Endothelial cell of umbilical vein (primary cell): ENCODE measurements around the gene MRPL38. TPM values are rescaled to one million over a fixed set of nuclear protein-coding genes. Genes with fewer than 3 reads are reported as not detected.

ENCODE experiments used
- BruUV-seq: library from RNA; stranded (reverse); fragments of 400-500 nt; replicated peaks from 2 replicates; lab custom pipeline; 2021; lab: Mats Ljungman, UMichigan
- CTCF ChIA-PET: fragments of 300-600, 350-600 bp; sonication (Branson Sonifier 250); formaldehyde crosslinking; loops from one replicate; lab custom pipeline; 2021; ENCODE audit warnings: antibody characterized with exemption, inconsistent platforms; lab: Charles Lee
- POLR2A ChIA-PET: fragments of 300-600, 350-600 bp; sonication (Branson Sonifier 250); formaldehyde crosslinking; loops from one replicate; lab custom pipeline; 2021; ENCODE audit warnings: antibody characterized with exemption, inconsistent platforms; lab: Charles Lee
- DNase-seq: peaks from one replicate; pipeline ENCODE4 v3.0.0-alpha.2; 2011; ENCODE audit warnings: low read depth, low spot score
- FAIRE-seq: peaks from 2 replicates; lab custom pipeline; 2011; peaks lifted over from hg19 to GRCh38; lab: Jason Lieb, UNC
- H2AFZ ChIP-seq: 2 replicates; pipeline ENCODE4 v1.6.0; 2012; ENCODE audit warnings: low read depth, low read length, control low read depth, inconsistent platforms
- H3K27ac ChIP-seq: 2 replicates; pipeline ENCODE4 v1.5.1; 2011; ENCODE audit warnings: low read depth, mild to moderate bottlenecking, control low read depth, low read length, moderate library complexity; ENCODE audit not compliant: insufficient read depth
- H3K27me3 ChIP-seq, 2 experiments: 2 replicates each; pipeline versions ENCODE4 v1.6.0 to v1.6.1; 2011; ENCODE audit warnings: low read length in 2 of 2, mixed read lengths in 1 of 2; ENCODE audit not compliant: control insufficient read depth in 2 of 2, insufficient read depth in 2 of 2
- H3K36me3 ChIP-seq, 2 experiments: 2 replicates in 1 of 2; 3 replicates in 1 of 2; pipeline ENCODE4 v1.5.1; 2011; ENCODE audit warnings: low read length in 2 of 2, mild to moderate bottlenecking in 1 of 2, moderate library complexity in 1 of 2; ENCODE audit not compliant: control insufficient read depth in 2 of 2, insufficient read depth in 2 of 2; ENCODE audit errors: extremely low read depth in 1 of 2
- H3K4me1 ChIP-seq: 3 replicates; pipeline ENCODE4 v1.5.1; 2011; ENCODE audit warnings: mild to moderate bottlenecking, low read length; ENCODE audit not compliant: control insufficient read depth, insufficient read depth; ENCODE audit errors: extremely low read depth
- H3K4me2 ChIP-seq: 2 replicates; pipeline ENCODE4 v1.6.1; 2011; ENCODE audit warnings: low read length, control low read depth, mixed read lengths; ENCODE audit not compliant: insufficient read depth
- H3K4me3 ChIP-seq, 3 experiments: fragments of 200-600 bp in 1 of 3; sonication (generic), shearing (Covaris generic) in 1 of 3; replicated peaks in 1 of 3; 2 replicates each; pipeline ENCODE4 v1.5.1; 2011 to 2016; ENCODE audit warnings: control low read depth in 3 of 3, low read length in 3 of 3, mild to moderate bottlenecking in 2 of 3, inconsistent platforms in 1 of 3, low read depth in 1 of 3, moderate library complexity in 1 of 3; ENCODE audit not compliant: insufficient read depth in 1 of 3
- H3K79me2 ChIP-seq: 2 replicates; pipeline ENCODE4 v1.6.0; 2012; ENCODE audit warnings: low read length, inconsistent platforms; ENCODE audit not compliant: control insufficient read depth, insufficient read depth
- H3K9ac ChIP-seq: replicated peaks from 2 replicates; pipeline ENCODE3; 2011; ENCODE audit warnings: low read length, control low read depth; ENCODE audit not compliant: insufficient read depth; ENCODE audit errors: extremely low read depth
- H3K9me1 ChIP-seq: replicated peaks from 3 replicates; pipeline ENCODE4 v1.6.0; 2011; ENCODE audit warnings: mild to moderate bottlenecking, low read length; ENCODE audit not compliant: control insufficient read depth, insufficient read depth; ENCODE audit errors: extremely low read depth
- H3K9me3 ChIP-seq: replicated peaks from 2 replicates; pipeline ENCODE4 v1.5.1; 2012; ENCODE audit warnings: low read length, inconsistent platforms; ENCODE audit not compliant: control insufficient read depth, insufficient read depth
- H4K20me1 ChIP-seq: replicated peaks from 2 replicates; pipeline ENCODE3; 2011; ENCODE audit warnings: mild to moderate bottlenecking, low read length; ENCODE audit not compliant: control insufficient read depth, insufficient read depth; ENCODE audit errors: extremely low read depth
- CTCF ChIP-seq, 2 donors: IDR thresholded peaks; 1 replicate in 1 of 2; 2 replicates in 1 of 2; pipeline ENCODE4 v1.5.1; 2011; ENCODE audit warnings: low read length in 2 of 2, mild to moderate bottlenecking in 2 of 2, moderate library complexity in 2 of 2, control low read depth in 1 of 2, inconsistent platforms in 1 of 2, low read depth in 1 of 2; ENCODE audit not compliant: insufficient read depth in 1 of 2; ENCODE audit errors: extremely low read depth in 1 of 2
- EZH2 ChIP-seq: IDR thresholded peaks from 2 replicates; pipeline ENCODE4 v1.6.1; 2012; ENCODE audit warnings: borderline replicate concordance, low read depth, mild to moderate bottlenecking, moderate library complexity, low read length, inconsistent platforms; ENCODE audit not compliant: severe bottlenecking
- FOS ChIP-seq: IDR thresholded peaks from 2 replicates; pipeline ENCODE4 v1.6.1; 2011; ENCODE audit warnings: mild to moderate bottlenecking, low read length, moderate library complexity, borderline replicate concordance; ENCODE audit not compliant: insufficient read depth
- GATA2 ChIP-seq: IDR thresholded peaks from 2 replicates; pipeline ENCODE4 v1.7.0; 2011; ENCODE audit warnings: low read depth, mild to moderate bottlenecking, moderate library complexity, mixed read lengths, low read length; ENCODE audit not compliant: insufficient read length, insufficient read depth
- JUN ChIP-seq: IDR thresholded peaks from 2 replicates; pipeline ENCODE4 v1.6.1; 2011; ENCODE audit warnings: borderline replicate concordance, low read depth; ENCODE audit not compliant: insufficient read length, insufficient read depth
- POLR2A ChIP-seq: IDR thresholded peaks from 2 replicates; pipeline ENCODE4 v1.6.1; 2012; ENCODE audit warnings: low read depth, mild to moderate bottlenecking, control low read depth, low read length
- POLR2AphosphoS5 ChIP-seq: IDR thresholded peaks from 2 replicates; pipeline ENCODE4 v1.6.1; 2012; ENCODE audit warnings: low read depth, mild to moderate bottlenecking, control low read depth, low read length, moderate library complexity; ENCODE audit not compliant: insufficient read depth
- dilution Hi-C: fragments of 300-500 bp; cut with MboI; formaldehyde crosslinking; loops from one replicate; pipeline ENCODE4 v1.15.0; 2019; ENCODE audit warnings: low sequenced_read_pairs; ENCODE audit not compliant: extremely low pct_ligation_motif_present
- intact Hi-C: fragments of 100-400 bp; cut with micrococcal nuclease; formaldehyde crosslinking; loops from one replicate; pipeline ENCODE4 v1.10.0; 2022
- polyA plus RNA-seq, 4 experiments: library from polyadenylated mRNA; depleted of rRNA in 3 of 4; stranded (reverse) in 3 of 4; unstranded in 1 of 4; fragments of >200 nt; gene quantifications; 2 replicates each; pipeline versions ENCODE4 v1.2.1 to v1.2.3, GENCODE V29; 2011 to 2012; ENCODE audit warnings: missing spikeins in 1 of 4
- total RNA-seq: library from RNA; stranded (reverse); gene quantifications from 2 replicates; pipeline ENCODE4 v1.2.3, GENCODE V29; 2021
- TF ChIP-seq, protein P1 (sequence below): IDR thresholded peaks from 2 replicates; pipeline ENCODE4 v1.6.1; 2011; ENCODE audit not compliant: insufficient read depth, insufficient read length

The MRPL38 gene
- total and polyA plus RNA-seq, 2 donors (not counting 3 experiments of a cell fraction or from before 2014, with no cell fraction given): 82.7 to 93.8 TPM

DNA sequence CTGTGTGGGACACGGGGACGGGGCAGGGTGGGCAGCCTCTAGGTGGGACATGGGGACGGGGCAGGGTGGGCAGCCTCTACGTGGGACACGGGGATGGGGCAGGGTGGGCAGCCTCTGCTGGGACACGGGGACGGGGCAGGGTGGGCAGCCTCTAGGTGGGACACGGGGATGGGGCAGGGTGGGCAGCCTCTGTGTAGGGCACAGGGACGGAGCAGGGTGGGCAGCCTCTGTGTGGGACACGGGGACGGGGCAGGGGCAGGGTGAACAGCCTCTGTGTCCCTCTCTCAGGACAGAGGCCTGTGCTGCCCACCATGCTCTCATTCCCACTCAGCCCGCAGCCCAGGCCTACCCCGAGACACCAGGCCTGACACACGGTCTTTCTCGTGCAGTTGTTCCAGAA, 16.9 kb upstream of the MRPL38 start:
- DNase-seq (no peak), FAIRE-seq (no peak)
- Histone ChIP-seq H3K27me3 (no peaks in the 10 kb centered on the region), H3K9me1 (no peaks in the 10 kb centered on the region), H3K9me3 (no peaks in the 10 kb centered on the region), H3K4me2 (no peak overlapping the region), H3K36me3 (no peaks in the 10 kb centered on the region), H3K4me3 (no peak overlapping the region), H4K20me1 (no peaks in the 10 kb centered on the region), H3K27ac (no peak overlapping the region), H3K9ac (no peak overlapping the region), H3K79me2 (no peaks in the 10 kb centered on the region), H2AFZ (no peak overlapping the region), H3K4me1 (no peaks in the 10 kb centered on the region)
- TF ChIP-seq CTCF (IDR thresholded peaks at IDR 0.05; ENCODE audit: extremely low read depth in 1 of 2, insufficient read depth in 1 of 2, low read depth in 1 of 2, low read length in 2 of 2): no peak
- TF ChIP-seq GATA2: no peak
- TF ChIP-seq POLR2A: no peak
- TF ChIP-seq EZH2: no peak
- no peak for TF ChIP-seq FOS
- TF ChIP-seq, protein P1, sequence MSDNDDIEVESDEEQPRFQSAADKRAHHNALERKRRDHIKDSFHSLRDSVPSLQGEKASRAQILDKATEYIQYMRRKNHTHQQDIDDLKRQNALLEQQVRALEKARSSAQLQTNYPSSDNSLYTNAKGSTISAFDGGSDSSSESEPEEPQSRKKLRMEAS: no peak
- TF ChIP-seq POLR2AphosphoS5: no peak
- TF ChIP-seq JUN: no peak
- intact Hi-C loops: no loop called here
- ChIA-PET POLR2A (no interaction called here), CTCF (interaction anchor here (2.4 kb wide), 1 partner anchor 16 kb away, joined by 12 read pairs; the partner anchor contains the start of gene MRPL38)
- no TSS peak for BruUV-seq
- dilution Hi-C loops: no loop called here
